SK-N-SH (cell line): Measurements from ENCODE around the gene NEK10. TPM values are rescaled to one million over a fixed set of nuclear protein-coding genes. Genes with fewer than 3 reads are reported as not detected.

Experiments used
- CTCF ChIA-PET: fragments of 300-600, 350-600 bp; formaldehyde crosslinking; extraction: SDS; loops from one replicate; lab custom pipeline; 2021; lab: Yijun Ruan, JAX
- POLR2A ChIA-PET: fragments of 350-600 bp; sonication (Branson Sonifier 250); formaldehyde crosslinking; extraction: SDS; loops from one replicate; lab custom pipeline; 2020; ENCODE audit warnings: antibody characterized with exemption, inconsistent platforms; lab: Yijun Ruan, JAX
- DNase-seq: peaks from one replicate; pipeline ENCODE4 v3.0.0; 2012
- H2AFZ ChIP-seq: fragments of 200-600 bp; sonication (generic); 2 replicates; pipeline ENCODE4 v1.8.1; 2016; ENCODE audit warnings: antibody characterized with exemption, mild to moderate bottlenecking, low read depth
- H3F3A ChIP-seq: fragments of 200-600 bp; sonication (generic); replicated peaks from 2 replicates; pipeline ENCODE3; 2016; ENCODE audit warnings: antibody characterized with exemption, mild to moderate bottlenecking; ENCODE audit not compliant: insufficient read depth
- H3K27ac ChIP-seq, 2 experiments: fragments of 200-500 bp in 1 of 2; fragments of 200-600 bp in 1 of 2; sonication (Bioruptor generic) in 1 of 2; sonication (generic), shearing (Covaris generic) in 1 of 2; 2 replicates each; pipeline versions ENCODE4 v1.5.1 to v1.6.1; 2014 to 2016; ENCODE audit warnings: low read depth in 2 of 2, inconsistent platforms in 1 of 2, low read length in 1 of 2, mild to moderate bottlenecking in 1 of 2, mixed read lengths in 1 of 2
- H3K27me3 ChIP-seq: fragments of 200-600 bp; sonication (generic), shearing (Covaris generic); 2 replicates; pipeline ENCODE4 v1.6.1; 2016; ENCODE audit warnings: mixed run types; ENCODE audit not compliant: insufficient read depth
- H3K36me3 ChIP-seq, 2 experiments: fragments of 200-500 bp in 1 of 2; fragments of 200-600 bp in 1 of 2; sonication (Bioruptor generic) in 1 of 2; sonication (generic) in 1 of 2; replicated peaks in 1 of 2; 2 replicates each; pipeline versions ENCODE3 to v1.5.1; 2014 to 2016; ENCODE audit warnings: low read length in 1 of 2, mild to moderate bottlenecking in 1 of 2; ENCODE audit not compliant: insufficient read depth in 2 of 2, control insufficient read depth in 1 of 2
- H3K4me1 ChIP-seq, 2 experiments: fragments of 200-500 bp in 1 of 2; fragments of 200-600 bp in 1 of 2; sonication (Bioruptor generic) in 1 of 2; sonication (generic), shearing (Covaris generic) in 1 of 2; 2 replicates each; pipeline versions ENCODE4 v1.5.1 to v1.6.1; 2014 to 2016; ENCODE audit warnings: low read depth in 1 of 2, low read length in 1 of 2, mixed run types in 1 of 2; ENCODE audit not compliant: insufficient read depth in 2 of 2, control insufficient read depth in 1 of 2
- H3K4me2 ChIP-seq: fragments of 200-600 bp; sonication (generic), shearing (Covaris generic); 2 replicates; pipeline ENCODE4 v1.6.1; 2017; ENCODE audit warnings: mixed run types
- H3K4me3 ChIP-seq, 2 experiments: fragments of 200-500 bp in 1 of 2; fragments of 200-600 bp in 1 of 2; sonication (Bioruptor generic) in 1 of 2; sonication (generic), shearing (Covaris generic) in 1 of 2; 2 replicates each; pipeline versions ENCODE4 v1.5.1 to v1.8.1; 2014 to 2016; ENCODE audit warnings: low read depth in 2 of 2, inconsistent platforms in 1 of 2, low read length in 1 of 2, mild to moderate bottlenecking in 1 of 2, mixed read lengths in 1 of 2, moderate library complexity in 1 of 2
- H3K79me2 ChIP-seq: fragments of 200-600 bp; sonication (generic); 2 replicates; pipeline ENCODE4 v1.8.1; 2017; ENCODE audit warnings: mild to moderate bottlenecking; ENCODE audit not compliant: insufficient read depth
- H3K9ac ChIP-seq: fragments of 200-600 bp; sonication (generic); 2 replicates; pipeline ENCODE4 v1.6.1; 2017; ENCODE audit warnings: mixed run types
- H3K9me2 ChIP-seq: fragments of 200-600 bp; sonication (generic); 2 replicates; pipeline ENCODE4 v1.6.1; 2017; ENCODE audit warnings: mixed run types
- H3K9me3 ChIP-seq: fragments of 200-600 bp; sonication (generic); 2 replicates; pipeline ENCODE4 v1.6.1; 2017; ENCODE audit warnings: mixed run types, mild to moderate bottlenecking, moderate library complexity
- H4K20me1 ChIP-seq: fragments of 200-600 bp; sonication (generic); 2 replicates; pipeline ENCODE4 v1.6.1; 2017; ENCODE audit warnings: mild to moderate bottlenecking, mixed run types; ENCODE audit not compliant: insufficient read depth
- CHD2 ChIP-seq: fragments of 150-350 bp; IDR thresholded peaks from 2 replicates; pipeline ENCODE4 v1.6.1; 2018; ENCODE audit warnings: low read length; ENCODE audit not compliant: partially characterized antibody
- EP300 ChIP-seq, 2 experiments: IDR thresholded peaks; 2 replicates each; pipeline versions ENCODE4 v1.4.0 to v1.6.1; 2012; ENCODE audit warnings: borderline replicate concordance in 1 of 2, low read depth in 1 of 2, low read length in 1 of 2
- FOXJ3 ChIP-seq: sonication (generic); formaldehyde crosslinking; IDR thresholded peaks from 2 replicates; pipeline ENCODE4 v1.5.1; 2020; ENCODE audit warnings: mild to moderate bottlenecking, missing genetic modification reagents
- JUND ChIP-seq: IDR thresholded peaks from 2 replicates; pipeline ENCODE4 v1.4.0; 2012
- NRF1 ChIP-seq: IDR thresholded peaks from 2 replicates; pipeline ENCODE4 v1.6.1; 2012; ENCODE audit warnings: low read depth, mild to moderate bottlenecking, low read length
- REST ChIP-seq: IDR thresholded peaks from 2 replicates; pipeline ENCODE4 v1.6.1; 2012; ENCODE audit warnings: mild to moderate bottlenecking, low read depth, low read length, moderate library complexity
- TAF1 ChIP-seq: IDR thresholded peaks from 2 replicates; pipeline ENCODE4 v1.6.1; 2012; ENCODE audit warnings: low read depth, mild to moderate bottlenecking, low read length, moderate library complexity, borderline replicate concordance
- TEAD4 ChIP-seq: IDR thresholded peaks from 2 replicates; pipeline ENCODE4 v1.4.0; 2012; ENCODE audit warnings: mild to moderate bottlenecking, borderline replicate concordance; ENCODE audit not compliant: insufficient read depth
- USF1 ChIP-seq: IDR thresholded peaks from 2 replicates; pipeline ENCODE4 v1.4.0; 2012; ENCODE audit warnings: low read depth, borderline replicate concordance
- WGBS: methylation state at CpG from one replicate; pipeline ENCODE4 v1.1.6; 2017; ENCODE audit warnings: low lambda C conversion rate; 5-methylcytosine and 5-hydroxymethylcytosine counted together
- polyA plus RNA-seq, 3 experiments: library from polyadenylated mRNA; depleted of rRNA; stranded (reverse); fragments of >200 nt; gene quantifications; 2 replicates each; pipeline ENCODE4 v1.2.3, GENCODE V29; 2012

NEK10 gene
- polyA plus RNA-seq, 1 of the 3 experiments (the other 2 are of a cell fraction), result 1.0 TPM

GRCh38 chr3:27090275-27091041 lies 278.7 kb downstream of the NEK10 start:
- H3K4me1 ChIP-seq, result no peaks in the 10 kb centered on the region; a peak in 1 of 4 replicates
- H3K36me3 ChIP-seq, result no peaks in the 10 kb centered on the region
- H4K20me1 ChIP-seq, result no peaks in the 10 kb centered on the region
- H3K4me2 ChIP-seq, result no peak overlapping the region
- POLR2A ChIA-PET, result no interaction called here
- no peaks in the 10 kb centered on the region for H3K27me3 ChIP-seq
- no peaks in the 10 kb centered on the region for H3K79me2 ChIP-seq
- no peaks in the 10 kb centered on the region for H3F3A ChIP-seq
- no peak overlapping the region for H2AFZ ChIP-seq
- H3K9me2 ChIP-seq, result no peaks in the 10 kb centered on the region
- no peak overlapping the region for H3K27ac ChIP-seq
- CTCF ChIA-PET, result no interaction called here
- 37% methylated on average over 6 of the region's 6 CpGs for WGBS
- no peak overlapping the region for H3K9ac ChIP-seq
- DNase-seq, result no peak
- H3K9me3 ChIP-seq, result no peaks in the 10 kb centered on the region
- no peak overlapping the region for H3K4me3 ChIP-seq
- TF ChIP-seq NRF1 (no peak), TEAD4 (no peak), FOXJ3 (no peak), CHD2 (no peak), JUND (no peak), TAF1 (no peak)
- TF ChIP-seq, all 33 proteins: peak for 0

GRCh38 chr3:27089645-27090044 lies 279.5 kb downstream of the NEK10 start:
- H3K4me1 ChIP-seq, result no peaks in the 10 kb centered on the region; a peak in 1 of 4 replicates
- no peaks in the 10 kb centered on the region; the same call in 1 of the 2 replicates for H3K9me2 ChIP-seq
- no peaks in the 10 kb centered on the region for H4K20me1 ChIP-seq
- no peaks in the 10 kb centered on the region for H3K9me3 ChIP-seq
- 5% methylated on average over 1 of the region's 1 CpG for WGBS
- H3K27ac ChIP-seq, result no peak overlapping the region
- H3K27me3 ChIP-seq, result no peaks in the 10 kb centered on the region
- no peak overlapping the region for H3K9ac ChIP-seq
- H3K36me3 ChIP-seq, result no peaks in the 10 kb centered on the region
- H3K4me3 ChIP-seq, result no peak overlapping the region
- no peaks in the 10 kb centered on the region for H3K79me2 ChIP-seq
- ChIA-PET POLR2A (no interaction called here), CTCF (no interaction called here)
- H2AFZ ChIP-seq, result no peak overlapping the region
- no peak overlapping the region for H3K4me2 ChIP-seq
- TF ChIP-seq REST (no peak), EP300 (IDR thresholded peaks at IDR 0.05; ENCODE audit: borderline replicate concordance in 1 of 2, low read depth in 1 of 2, low read length in 1 of 2) (no peak), USF1 (no peak)
- TF ChIP-seq, all 33 proteins: peak for 0
- no peaks in the 10 kb centered on the region for H3F3A ChIP-seq
- no peak for DNase-seq
